Kidney glomerular epithelial cell (primary cell): ENCODE results near the gene APOD.
"Not testable (repeated sequence)": the region's sequence is repeated elsewhere in the genome, so short reads cannot be mapped to it uniquely, and the experiment has no call there.

ENCODE experiments used
- DNase-seq: peaks from one replicate; lab custom pipeline; 2025; lab: John Stamatoyannopoulos, UW

Gene APOD

GRCh38 chr3:195583831-195584542 lies at the start of gene APOD:
TSS of gene APOD (minus strand) at chr3:195583940. CDS start at chr3:195579461, 4,479 bp downstream.
- DNase-seq: no peak

- DNase-seq: not testable (repeated sequence)
Measured at GRCh38 chr3:195633351-195633750, 49.6 kb upstream of the APOD start.

- not testable (repeated sequence) for DNase-seq
Measured at GRCh38 chr3:195632501-195633185, 48.9 kb upstream of the APOD start.

GRCh38 chr3:195632046-195632445 lies 48.3 kb upstream of the APOD start:
- DNase-seq: not testable (repeated sequence)

- DNase-seq: not testable (repeated sequence)
Measured at GRCh38 chr3:195630938-195631495, 47.3 kb upstream of the APOD start.

GRCh38 chr3:195630086-195630917 lies 46.6 kb upstream of the APOD start:
- not testable (repeated sequence) for DNase-seq

GRCh38 chr3:195629682-195630081 lies 45.9 kb upstream of the APOD start:
- DNase-seq: not testable (repeated sequence)

GRCh38 chr3:195628386-195628920 lies 44.7 kb upstream of the APOD start:
- not testable (repeated sequence) for DNase-seq

GRCh38 chr3:195627515-195628385 lies 44.0 kb upstream of the APOD start:
- not testable (repeated sequence) for DNase-seq

- not testable (repeated sequence) for DNase-seq
Measured at GRCh38 chr3:195624603-195625560, 41.1 kb upstream of the APOD start.

- DNase-seq: not testable (repeated sequence)
Measured at GRCh38 chr3:195624171-195624570, 40.4 kb upstream of the APOD start.

- DNase-seq: not testable (repeated sequence)
Measured at GRCh38 chr3:195623217-195623965, 39.7 kb upstream of the APOD start.

GRCh38 chr3:195622523-195623170 lies 38.9 kb upstream of the APOD start:
- not testable (repeated sequence) for DNase-seq

- DNase-seq: not testable (repeated sequence)
Measured at GRCh38 chr3:195622012-195622411, 38.3 kb upstream of the APOD start.

- DNase-seq: not testable (repeated sequence)
Measured at GRCh38 chr3:195621095-195621494, 37.4 kb upstream of the APOD start.

GRCh38 chr3:195620476-195620875 lies 36.7 kb upstream of the APOD start:
- DNase-seq: not testable (repeated sequence)

GRCh38 chr3:195619591-195620369 lies 36.0 kb upstream of the APOD start:
- DNase-seq: not testable (repeated sequence)
